T-helper 2 cell (primary cell): ENCODE measurements around the gene LUZP1.

Experiments used
- DNase-seq, 5 experiments: peaks; one replicate each; pipeline versions ENCODE4 v3.0.0 to v3.0.0-alpha.2; 2012 to 2022

Gene LUZP1

GRCh38 chr1:23150742-23151141 is 17.9 kb downstream of the LUZP1 start:
- DNase-seq: no peak

GRCh38 chr1:23150125-23150524 is 18.5 kb downstream of the LUZP1 start:
- no peak for DNase-seq

- no peak for DNase-seq
Observed at GRCh38 chr1:23149114-23149513, 19.5 kb downstream of the LUZP1 start.

- DNase-seq: peak in 1 of 5 experiments; percentile 57
Observed at GRCh38 chr1:23148084-23148483, 20.6 kb downstream of the LUZP1 start.

GRCh38 chr1:23140940-23141596 is 27.6 kb downstream of the LUZP1 start:
- no peak for DNase-seq

- DNase-seq: no peak
Observed at GRCh38 chr1:23135268-23135667, 33.4 kb downstream of the LUZP1 start.

- DNase-seq: no peak
Observed at GRCh38 chr1:23134055-23134454, 34.6 kb downstream of the LUZP1 start.

GRCh38 chr1:23133587-23133986 is 35.1 kb downstream of the LUZP1 start:
- no peak for DNase-seq

GRCh38 chr1:23132033-23132432 is 36.6 kb downstream of the LUZP1 start:
- DNase-seq: no peak

- no peak for DNase-seq
Observed at GRCh38 chr1:23129846-23130245, 38.8 kb downstream of the LUZP1 start.

GRCh38 chr1:23126801-23127200 is 41.9 kb downstream of the LUZP1 start:
- DNase-seq: no peak

- DNase-seq: no peak
Observed at GRCh38 chr1:23126200-23126599, 42.5 kb downstream of the LUZP1 start.

GRCh38 chr1:23125489-23125888 is 43.2 kb downstream of the LUZP1 start:
- no peak for DNase-seq

- DNase-seq: no peak
Observed at GRCh38 chr1:23124259-23125026, 44.2 kb downstream of the LUZP1 start.

- DNase-seq: no peak
Observed at GRCh38 chr1:23123528-23123927, 45.1 kb downstream of the LUZP1 start.

GRCh38 chr1:23122796-23123195 is 45.9 kb downstream of the LUZP1 start:
- DNase-seq: no peak

- DNase-seq: no peak
Observed at GRCh38 chr1:23122023-23122748, 46.5 kb downstream of the LUZP1 start.

GRCh38 chr1:23120383-23120782 is 48.3 kb downstream of the LUZP1 start:
- DNase-seq: no peak

- DNase-seq: peak in 2 of 5 experiments; percentile 59 to 83
Observed at GRCh38 chr1:23118957-23119792, 49.5 kb downstream of the LUZP1 start.

GRCh38 chr1:23118407-23118806 is 50.2 kb downstream of the LUZP1 start:
- DNase-seq: no peak

GRCh38 chr1:23116921-23117699 is 51.5 kb downstream of the LUZP1 start:
- no peak for DNase-seq
